Skeletal muscle tissue (tissue), 4 donors: Measurements from ENCODE around the gene FAM187B. TPM values are rescaled to one million over a fixed set of nuclear protein-coding genes. Genes with fewer than 3 reads are reported as not detected.
"Not testable (repeated sequence)": the region's sequence is repeated elsewhere in the genome, so short reads cannot be mapped to it uniquely, and the experiment has no call there.

Experiments
- H3K27ac ChIP-seq: one replicate; pipeline ENCODE4 v1.7.0; 2013; ENCODE audit warnings: mild to moderate bottlenecking, low read depth, low read length, inconsistent platforms
- H3K27me3 ChIP-seq, 3 donors: one replicate each; pipeline ENCODE4 v1.7.0; 2013; ENCODE audit warnings: low read length in 3 of 3; ENCODE audit not compliant: control insufficient read depth in 3 of 3, insufficient read depth in 3 of 3
- H3K36me3 ChIP-seq, 3 donors: one replicate each; pipeline ENCODE4 v1.7.0; 2013; ENCODE audit warnings: low read length in 3 of 3; ENCODE audit not compliant: control insufficient read depth in 3 of 3, insufficient read depth in 3 of 3
- H3K4me1 ChIP-seq, 3 donors: one replicate each; pipeline ENCODE4 v1.7.0; 2013; ENCODE audit warnings: low read length in 3 of 3, mild to moderate bottlenecking in 3 of 3; ENCODE audit not compliant: control insufficient read depth in 3 of 3, insufficient read depth in 3 of 3
- H3K4me3 ChIP-seq, 3 donors: one replicate each; pipeline ENCODE4 v1.7.0; 2013; ENCODE audit warnings: low read length in 3 of 3
- H3K9ac ChIP-seq, 3 donors: one replicate each; pipeline ENCODE4 v1.7.0; 2013; ENCODE audit warnings: low read length in 3 of 3, mild to moderate bottlenecking in 3 of 3, moderate library complexity in 2 of 3, low read depth in 1 of 3
- H3K9me3 ChIP-seq, 3 donors: one replicate each; pipeline ENCODE4 v1.7.0; 2013; ENCODE audit warnings: low read length in 3 of 3; ENCODE audit not compliant: control insufficient read depth in 3 of 3
- total RNA-seq: library from RNA; depleted of rRNA; stranded (reverse); fragments of >200 nt; gene quantifications from one replicate; pipeline ENCODE4 v1.2.3, GENCODE V29; 2014
- donor health status: Osteomylitis.

Gene FAM187B
- total RNA-seq, 1 donor from 2014 or later: not detected

DNA sequence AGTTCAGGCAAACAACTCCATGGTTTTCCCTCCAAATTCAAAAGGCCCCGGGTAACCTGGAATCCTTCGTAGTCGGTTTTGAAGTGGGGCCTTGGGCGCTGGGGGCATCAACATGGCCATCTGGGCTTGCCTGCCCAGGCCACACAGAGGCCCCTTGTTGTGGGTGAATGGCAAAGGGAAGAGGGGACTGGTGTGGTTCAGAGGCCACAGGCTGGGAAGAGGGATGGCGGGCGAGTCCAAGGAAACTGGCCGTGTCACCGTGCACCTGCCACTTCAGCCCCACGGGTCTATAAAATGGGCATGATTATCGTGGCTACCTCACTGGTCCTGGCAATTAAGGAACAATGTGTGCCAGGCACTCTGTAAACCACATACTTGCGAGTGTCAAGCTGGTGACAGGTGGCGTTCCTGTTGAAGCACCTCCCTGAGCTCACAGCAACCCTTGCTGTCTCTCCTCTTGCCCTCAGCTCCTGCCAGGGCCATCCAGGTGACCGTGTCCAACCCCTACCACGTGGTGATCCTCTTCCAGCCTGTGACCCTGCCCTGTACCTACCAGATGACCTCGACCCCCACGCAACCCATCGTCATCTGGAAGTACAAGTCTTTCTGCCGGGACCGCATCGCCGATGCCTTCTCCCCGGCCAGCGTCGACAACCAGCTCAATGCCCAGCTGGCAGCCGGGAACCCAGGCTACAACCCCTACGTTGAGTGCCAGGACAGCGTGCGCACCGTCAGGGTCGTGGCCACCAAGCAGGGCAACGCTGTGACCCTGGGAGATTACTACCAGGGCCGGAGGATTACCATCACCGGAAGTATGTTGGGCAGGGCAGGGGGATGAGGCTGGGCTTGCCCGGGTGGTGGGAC, 21.5 kb upstream of the FAM187B start:
- Histone ChIP-seq H3K27ac (no peak overlapping the region), H3K36me3 (no peaks in the 10 kb centered on the region), H3K27me3 (peaks cover 41 to 46% (median 44%) of the 10 kb centered on the region in 3 donors), H3K9me3 (no peaks in the 10 kb centered on the region), H3K4me3 (no peak overlapping the region), H3K4me1 (peaks cover 2 to 17% (median 6%) of the 10 kb centered on the region in 3 donors), H3K9ac (no peak overlapping the region)

DNA sequence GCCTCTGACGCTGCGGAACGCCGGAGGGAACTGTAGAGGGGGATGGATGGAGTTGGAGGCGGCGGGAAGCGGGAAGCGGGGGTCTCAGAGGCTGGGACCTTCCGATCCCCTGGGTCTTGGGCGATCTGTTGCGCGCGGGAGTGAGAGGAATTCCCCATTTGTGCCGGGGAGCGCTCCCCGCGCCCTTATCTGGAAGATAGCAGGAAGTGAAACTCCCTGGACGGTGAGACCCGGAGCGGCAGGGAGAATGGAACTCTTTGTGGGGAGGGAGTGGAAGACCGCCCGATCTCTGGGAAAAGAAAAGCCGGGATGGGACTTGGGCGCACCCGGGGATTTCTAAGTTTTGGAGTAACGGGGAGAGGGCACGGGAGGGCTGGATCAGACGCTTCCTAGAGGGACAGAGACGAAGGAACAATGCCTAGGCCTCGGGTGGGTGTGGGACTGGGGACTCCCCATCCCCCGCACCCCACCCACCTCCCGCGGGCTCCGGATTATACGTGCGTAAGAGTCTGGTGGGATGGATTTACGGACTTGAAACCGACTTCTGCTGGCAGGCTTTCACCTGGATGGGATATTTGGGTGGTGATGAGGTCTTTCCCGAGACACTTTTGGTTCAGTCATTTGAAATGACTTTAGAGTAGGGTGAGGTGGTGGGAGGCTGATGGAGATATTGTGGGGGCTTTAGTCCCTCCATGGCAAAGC, 20.8 kb upstream of the FAM187B start:
- peak overlapping the region; percentile 52 to 58 (median 56) for H3K4me3 ChIP-seq
- H3K9me3 ChIP-seq: no peaks in the 10 kb centered on the region
- H3K36me3 ChIP-seq: no peaks in the 10 kb centered on the region
- peaks cover 2 to 17% (median 6%) of the 10 kb centered on the region in 3 donors for H3K4me1 ChIP-seq
- H3K27me3 ChIP-seq: peaks cover 37 to 42% (median 39%) of the 10 kb centered on the region in 3 donors
- no peak overlapping the region for H3K27ac ChIP-seq
- H3K9ac ChIP-seq: peak overlapping the region in 1 of 3 donors; percentile 16

DNA sequence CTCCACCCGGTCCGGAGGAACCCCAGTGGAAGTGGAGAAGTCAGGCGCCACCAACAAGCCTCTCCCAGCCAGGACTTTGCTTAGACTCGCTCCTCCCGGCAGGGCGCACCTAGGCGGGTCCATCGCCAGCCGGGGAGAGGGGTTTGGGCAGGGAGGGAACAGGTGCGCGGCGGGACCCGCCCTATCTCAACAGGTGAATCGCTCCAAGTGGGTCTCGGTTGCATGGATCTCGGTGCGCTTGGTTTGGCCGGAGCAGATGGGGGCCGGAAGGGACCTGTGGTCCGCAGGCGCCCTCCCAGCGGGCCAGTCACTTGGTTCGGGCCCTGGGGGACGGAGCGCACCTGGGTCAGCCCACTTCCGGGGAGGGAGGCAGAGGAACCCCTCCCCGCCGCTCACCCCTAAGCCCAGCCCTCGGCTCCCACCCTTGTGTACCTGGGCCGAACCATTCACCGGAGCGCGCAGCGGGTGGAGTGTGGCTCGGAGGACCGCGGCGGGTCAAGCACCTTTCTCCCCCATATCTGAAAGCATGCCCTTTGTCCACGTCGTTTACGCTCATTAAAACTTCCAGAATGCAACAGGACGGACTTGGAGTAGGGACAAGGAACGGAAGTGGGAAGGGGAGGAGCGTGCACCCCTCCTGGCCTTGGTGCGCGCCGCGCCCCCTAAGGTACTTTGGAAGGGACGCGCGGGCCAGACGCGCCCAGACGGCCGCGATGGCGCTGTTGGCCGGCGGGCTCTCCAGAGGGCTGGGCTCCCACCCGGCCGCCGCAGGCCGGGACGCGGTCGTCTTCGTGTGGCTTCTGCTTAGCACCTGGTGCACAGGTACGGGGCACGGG, 20.0 kb upstream of the FAM187B start, which contains the start of gene LSR:
LSR (plus strand) TSS at position 693 of the 836 bp plus-strand sequence; CDS start at position 714, 21 bp downstream.
- H3K27me3 ChIP-seq: peaks cover 32 to 42% (median 35%) of the 10 kb centered on the region in 3 donors
- no peaks in the 10 kb centered on the region for H3K36me3 ChIP-seq
- peaks cover 2 to 17% (median 6%) of the 10 kb centered on the region in 3 donors for H3K4me1 ChIP-seq
- H3K4me3 ChIP-seq: peak within 1 kb of the TSS; percentile 52 to 66 (median 58)
- no peaks in the 10 kb centered on the region for H3K9me3 ChIP-seq
- H3K9ac ChIP-seq: peak within 1 kb of the TSS; percentile 16 to 51 (median 32)
- H3K27ac ChIP-seq: no peak within 1 kb of the TSS

DNA sequence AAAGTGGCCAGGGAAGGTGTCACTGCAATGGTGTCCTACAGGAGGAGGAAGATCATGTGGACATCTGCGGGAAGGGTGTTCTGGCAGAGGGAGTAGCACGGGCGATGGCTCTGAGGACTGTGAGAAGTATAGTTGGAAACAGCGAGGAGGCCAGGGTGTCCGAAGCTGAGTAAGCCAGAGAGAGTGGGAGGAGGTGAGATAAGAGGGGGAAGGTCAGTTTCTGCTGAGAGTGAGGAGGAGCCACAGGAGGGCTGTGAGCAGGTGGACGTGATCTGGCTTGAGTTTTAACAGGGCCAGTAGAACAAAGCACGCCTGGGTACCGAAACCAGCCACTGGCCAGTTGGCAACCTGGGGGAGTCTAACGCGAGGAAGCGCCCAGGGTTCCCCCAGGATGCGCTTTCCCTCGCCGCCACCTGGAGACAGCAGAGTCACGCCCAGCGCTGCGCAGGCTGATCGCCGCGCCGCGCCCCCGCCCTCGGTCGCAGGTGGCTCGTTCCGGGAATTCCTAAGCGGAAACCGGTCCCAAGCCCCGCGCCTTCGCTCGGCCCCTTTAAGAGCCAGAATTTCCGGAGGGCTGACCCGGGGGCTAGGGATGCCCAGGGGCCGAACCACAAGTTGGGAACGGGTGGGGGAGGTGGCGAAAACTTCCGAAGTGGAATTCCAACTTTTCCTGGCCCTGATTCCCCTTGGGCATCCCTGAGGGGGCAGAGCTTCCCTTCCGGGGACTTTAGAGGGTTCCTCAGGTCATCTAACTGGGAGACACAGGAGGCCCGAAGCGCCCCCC, 19.2 kb upstream of the FAM187B start:
- Histone ChIP-seq H3K9me3 (no peaks in the 10 kb centered on the region), H3K4me1 (peaks cover 2 to 17% (median 6%) of the 10 kb centered on the region in 3 donors), H3K4me3 (peak overlapping the region; percentile 14 to 58 (median 52)), H3K9ac (peak overlapping the region in 2 of 3 donors; percentile 32 to 51), H3K27me3 (peaks cover 29 to 44% (median 33%) of the 10 kb centered on the region in 3 donors), H3K27ac (no peak overlapping the region), H3K36me3 (no peaks in the 10 kb centered on the region)

DNA sequence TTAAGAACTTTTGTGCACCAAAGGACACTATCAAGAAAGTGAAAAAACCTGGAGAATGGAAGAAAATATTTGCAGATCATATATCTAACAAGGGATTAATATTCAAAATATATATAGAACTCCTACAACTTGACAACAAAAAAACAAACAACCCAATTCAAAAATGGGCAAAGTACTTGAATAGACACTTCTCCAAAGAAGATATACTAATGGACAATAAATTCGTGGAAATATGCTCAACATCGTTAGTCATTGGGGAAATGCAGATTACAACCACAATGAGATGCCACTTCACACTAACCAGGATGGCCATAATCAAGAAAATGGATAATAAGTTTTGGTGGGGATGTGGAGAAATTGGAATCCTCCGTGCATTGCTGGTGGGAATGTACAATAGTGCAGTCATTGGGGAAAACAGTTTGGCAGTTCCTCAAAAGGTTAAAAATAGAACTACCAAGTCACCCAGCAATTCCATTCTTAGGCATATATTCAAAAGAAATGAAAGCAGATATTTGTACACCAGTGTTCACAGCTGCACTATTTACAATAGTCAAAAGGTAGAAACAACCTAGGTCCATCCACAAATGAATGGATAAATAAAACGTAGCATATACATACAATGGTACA, 18.0 kb upstream of the FAM187B start:
- H3K36me3 ChIP-seq: no peaks in the 10 kb centered on the region
- H3K4me1 ChIP-seq: peaks cover 2 to 17% (median 6%) of the 10 kb centered on the region in 3 donors
- no peaks in the 10 kb centered on the region for H3K9me3 ChIP-seq
- H3K9ac ChIP-seq: no peak overlapping the region
- H3K27me3 ChIP-seq: peaks cover 29 to 44% (median 32%) of the 10 kb centered on the region in 3 donors
- H3K27ac ChIP-seq: no peak overlapping the region
- H3K4me3 ChIP-seq: no peak overlapping the region

DNA sequence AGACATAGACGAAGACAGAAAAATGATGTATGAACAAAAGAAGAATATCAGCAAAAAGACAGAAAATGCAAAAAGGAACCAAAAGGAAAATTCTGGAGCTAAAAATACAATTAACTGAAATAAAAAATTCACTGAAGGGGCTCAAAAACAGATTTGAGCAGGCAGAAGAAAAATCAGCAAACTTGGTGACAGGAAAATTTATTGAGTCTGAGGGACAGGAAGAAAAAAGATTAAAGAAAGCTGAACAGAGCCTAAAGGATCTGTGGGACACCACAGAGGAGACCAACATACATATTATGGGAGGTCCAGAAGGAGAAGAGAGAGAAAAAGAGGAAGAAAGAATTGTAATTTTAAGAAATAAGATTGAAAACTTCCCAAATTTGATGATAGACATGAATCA, 12.9 kb upstream of the FAM187B start:
- H3K4me3 ChIP-seq: no peak overlapping the region
- H3K9ac ChIP-seq: no peak overlapping the region
- H3K9me3 ChIP-seq: peaks cover 0 to 5% (median 0%) of the 10 kb centered on the region in 3 donors
- H3K4me1 ChIP-seq: no peaks in the 10 kb centered on the region
- H3K36me3 ChIP-seq: no peaks in the 10 kb centered on the region
- no peak overlapping the region for H3K27ac ChIP-seq
- H3K27me3 ChIP-seq: peaks cover 0 to 6% (median 0%) of the 10 kb centered on the region in 3 donors

DNA sequence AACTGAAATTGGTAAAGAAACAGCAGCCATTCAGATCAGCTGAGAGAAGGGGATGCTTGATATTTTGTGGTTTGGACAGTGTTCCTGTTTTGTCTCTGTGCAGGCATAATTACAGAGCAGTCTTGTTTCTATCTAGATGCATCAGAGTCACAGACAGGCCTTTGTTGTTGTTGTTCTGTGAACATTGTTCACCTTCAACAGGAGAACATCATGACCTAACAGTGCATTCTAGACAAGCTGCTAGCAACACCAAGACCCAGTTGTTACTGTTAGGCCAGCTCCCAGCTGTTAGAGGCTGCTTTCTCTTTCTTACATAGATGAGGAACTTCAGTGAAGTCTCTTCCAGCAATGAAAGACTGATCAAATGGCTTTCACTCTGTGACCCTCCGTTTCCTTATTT, 11.8 kb upstream of the FAM187B start:
- H3K36me3 ChIP-seq: no peaks in the 10 kb centered on the region
- no peak overlapping the region for H3K4me3 ChIP-seq
- no peak overlapping the region for H3K9ac ChIP-seq
- H3K27me3 ChIP-seq: peaks cover 0 to 2% (median 0%) of the 10 kb centered on the region in 3 donors
- peaks cover 0 to 5% (median 0%) of the 10 kb centered on the region in 3 donors for H3K9me3 ChIP-seq
- H3K27ac ChIP-seq: no peak overlapping the region
- H3K4me1 ChIP-seq: no peaks in the 10 kb centered on the region

DNA sequence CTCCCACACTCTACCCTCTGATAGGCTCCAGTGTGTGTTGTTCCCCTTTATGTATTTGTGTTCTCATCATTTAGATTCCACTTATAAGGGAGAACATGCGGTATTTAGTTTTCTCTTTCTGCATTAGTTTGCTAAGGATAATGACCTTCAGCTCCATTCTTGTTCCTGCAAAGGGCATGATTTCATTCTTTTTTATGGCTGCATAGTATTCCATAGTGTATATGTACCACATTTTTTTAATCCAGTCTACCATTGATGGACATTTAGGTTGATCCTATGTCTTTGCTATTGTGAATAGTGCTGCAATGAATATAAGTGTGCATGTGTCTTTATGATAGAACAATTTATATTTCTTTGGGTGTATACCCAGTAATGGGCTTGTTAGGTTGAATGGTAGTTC, 11.1 kb upstream of the FAM187B start:
- not testable (repeated sequence) for H3K9ac ChIP-seq, H3K36me3 ChIP-seq, H3K4me3 ChIP-seq, H3K27me3 ChIP-seq, H3K4me1 ChIP-seq, H3K27ac ChIP-seq, H3K9me3 ChIP-seq
